Measurements from ENCODE around the gene HSPD1. TPM values are rescaled to one million over a fixed set of nuclear protein-coding genes. Genes with fewer than 3 reads are reported as not detected.

Gene HSPD1
- total RNA-seq, 4 donors from 2014 or later, result 84.7 to 142 (median 115) TPM

Small RNAs within 50 kb of the gene (small RNA-seq; reads per million reads assigned to genes)
- 0 reads per million in 3 donors for gene AC020550.1
- gene RNU6-1029P, result 0 reads per million in 3 donors

Other genes starting within 250 kb of the HSPD1 start
- gene ANKRD44, start 189.1 kb downstream of the HSPD1 start, total RNA-seq, result 10 to 100 TPM; 41.4 to 76.6 (median 48.1) TPM
- gene SF3B1, start 64.8 kb downstream of the HSPD1 start, total RNA-seq, result 100 to 1,000 TPM in 2 of 4 donors, 10 to 100 TPM in 2; 91.5 to 223 (median 130) TPM
- 10 to 100 TPM; 27.0 to 58.8 (median 43.8) TPM for gene COQ10B, start 46.3 kb downstream of the HSPD1 start, total RNA-seq
- gene HSPE1, start 539 bp upstream of the HSPD1 start, total RNA-seq, result 10 to 100 TPM; 46.7 to 93.4 (median 65.2) TPM
- 10 to 100 TPM; 26.7 to 43.5 (median 39.3) TPM for gene MOB4, start 16.2 kb upstream of the HSPD1 start, total RNA-seq
- 1 to 10 TPM; 5.0 to 7.4 (median 6.1) TPM for gene RFTN2, start 175.7 kb upstream of the HSPD1 start, total RNA-seq
- gene MARS2, start 205.5 kb upstream of the HSPD1 start, total RNA-seq, result 1 to 10 TPM; 3.3 to 9.6 (median 5.1) TPM

All from esophagus muscularis mucosa (tissue), 4 donors.